T-helper 2 cell (primary cell): ENCODE data around the gene SELENOK.

Experiments used
- DNase-seq, 5 experiments: peaks; one replicate each; pipeline versions ENCODE4 v3.0.0 to v3.0.0-alpha.2; 2012 to 2022

SELENOK gene

GRCh38 chr3:53883008-53883407, 8.7 kb downstream of the SELENOK start:
- no peak for DNase-seq

DNA sequence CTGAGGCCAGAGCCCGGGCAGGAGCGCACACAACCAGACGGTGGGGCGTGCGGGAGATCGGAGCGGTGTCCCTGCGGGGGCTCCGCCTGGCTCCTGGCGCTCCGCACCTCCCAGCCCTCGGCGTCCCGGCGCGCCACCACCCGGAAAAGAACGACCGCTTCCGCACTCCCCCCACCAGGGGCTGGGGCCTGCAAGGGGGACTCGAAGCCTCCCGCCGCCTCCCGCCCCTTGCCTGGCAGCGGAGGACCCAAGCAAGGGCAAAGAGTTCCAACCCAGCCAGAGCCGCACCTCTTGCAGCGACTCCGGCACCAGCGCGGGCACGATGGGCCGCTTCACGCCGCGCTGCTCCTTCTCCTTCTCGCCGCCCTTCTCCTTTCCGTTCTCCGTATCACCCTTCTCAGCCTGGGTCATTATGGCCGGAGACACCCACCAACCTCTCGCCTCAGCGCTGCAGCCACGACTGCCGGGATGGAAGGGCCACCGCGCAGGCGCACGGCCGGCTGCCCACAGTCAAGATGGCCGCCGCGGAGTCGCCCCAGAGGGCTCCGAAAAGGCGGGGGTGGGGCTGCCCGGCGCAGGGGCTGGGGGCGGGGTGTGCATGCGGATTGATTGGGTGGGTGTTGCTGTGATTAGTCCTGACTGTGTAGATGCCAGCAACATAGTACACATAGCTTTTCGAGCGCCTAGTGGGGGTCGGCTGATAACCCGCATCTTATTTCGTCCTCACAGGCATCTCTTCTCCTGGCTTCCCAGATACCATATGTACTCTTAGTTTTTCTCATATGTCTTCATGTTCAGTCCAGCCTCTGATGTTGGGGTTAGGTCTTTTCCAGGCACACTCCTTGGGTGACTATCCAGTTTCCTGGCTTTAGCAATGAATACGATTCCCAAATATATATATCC, 9.7 kb downstream of the SELENOK start, which contains the start of gene ACTR8:
Gene ACTR8, minus strand, starts transcription at position 462 of the 903 bp plus-strand sequence. Its CDS starts 51 bp downstream, at position 411.
- DNase-seq, result peak; percentile 74 to 87 (median 79)

DNA sequence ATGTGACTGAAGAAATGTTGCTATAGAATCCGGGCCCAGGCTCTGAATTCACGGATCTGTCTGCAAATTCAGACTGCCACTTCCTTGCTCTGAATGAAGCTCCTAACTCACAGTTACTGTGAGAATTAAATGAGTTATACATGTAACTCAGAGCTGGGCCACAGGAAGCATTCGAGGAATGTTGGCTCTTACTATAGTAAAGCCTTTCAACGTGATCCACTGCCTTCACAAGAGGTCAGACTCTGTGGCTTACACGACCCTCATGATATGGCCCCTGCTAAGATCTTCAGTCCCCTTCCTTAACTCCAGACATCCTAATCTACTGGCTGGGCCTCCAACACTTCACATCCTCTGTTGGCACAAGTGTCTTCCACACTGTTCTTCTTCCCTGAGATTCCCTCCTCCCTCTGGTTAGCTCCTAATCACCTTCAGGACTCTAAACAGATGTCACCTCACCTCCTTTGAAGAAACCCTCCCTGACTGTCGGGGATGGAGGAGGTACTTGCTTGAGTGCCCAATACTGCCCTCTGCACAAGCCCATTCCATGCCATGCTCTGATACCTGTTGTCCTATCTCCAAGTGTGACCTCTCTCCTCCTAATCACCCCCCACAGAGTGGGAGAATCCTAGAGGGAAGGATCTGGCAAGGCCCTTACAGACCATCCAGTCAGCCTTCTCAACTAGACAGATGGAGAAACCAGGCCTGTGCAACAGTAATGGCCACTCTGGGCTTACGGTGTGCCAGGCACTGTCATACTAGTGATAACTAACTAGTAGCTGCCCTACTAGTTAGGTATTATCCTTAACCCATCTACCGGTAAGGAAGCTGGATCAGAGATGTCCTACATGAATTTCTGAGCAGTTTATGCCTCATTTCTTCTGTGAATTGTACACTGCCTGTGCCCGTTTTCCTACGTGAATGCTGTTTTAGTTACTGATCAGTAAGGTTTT, 11.0 kb downstream of the SELENOK start:
- DNase-seq, result no peak

- DNase-seq, result no peak
Observed at GRCh38 chr3:53865732-53866499, 25.7 kb downstream of the SELENOK start.

DNA sequence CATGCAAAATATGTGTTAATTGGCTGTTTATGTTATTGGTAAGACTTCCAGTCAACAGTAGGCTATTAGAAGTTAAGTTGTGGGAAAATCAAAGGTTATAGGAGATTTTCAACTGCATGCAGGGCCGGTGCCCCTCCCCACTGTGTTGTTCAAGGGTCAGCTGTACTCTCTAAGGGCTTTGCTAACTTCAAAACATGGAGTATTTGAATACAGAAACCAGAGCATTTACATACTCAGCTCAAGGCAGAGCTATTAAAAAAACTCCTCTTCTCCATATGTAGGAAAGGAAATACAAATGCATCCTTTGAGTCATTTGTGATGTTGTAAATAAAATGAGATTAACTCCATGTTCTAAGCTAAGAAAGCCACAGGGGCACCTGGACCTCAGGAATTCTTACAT, 28.5 kb downstream of the SELENOK start:
- DNase-seq, result no peak

DNA sequence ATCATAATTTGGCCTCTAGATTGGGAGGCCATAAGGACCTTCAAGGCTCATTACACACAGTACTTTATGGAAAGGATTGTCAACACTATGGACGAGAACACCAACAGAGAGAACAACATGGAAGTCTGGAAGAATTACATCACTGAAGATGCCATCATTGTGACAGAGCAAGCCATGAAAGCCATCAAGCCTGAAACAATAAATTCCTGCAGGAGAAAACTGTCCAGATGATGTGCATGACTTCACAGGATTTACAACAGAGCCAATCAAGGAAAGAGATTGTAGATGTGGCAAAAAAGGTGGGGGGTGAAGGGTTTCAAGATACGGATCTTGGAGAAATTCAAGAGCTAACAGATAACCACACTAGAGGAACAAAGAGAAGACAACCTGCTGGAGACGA, 29.4 kb downstream of the SELENOK start:
- DNase-seq, result no peak

DNA sequence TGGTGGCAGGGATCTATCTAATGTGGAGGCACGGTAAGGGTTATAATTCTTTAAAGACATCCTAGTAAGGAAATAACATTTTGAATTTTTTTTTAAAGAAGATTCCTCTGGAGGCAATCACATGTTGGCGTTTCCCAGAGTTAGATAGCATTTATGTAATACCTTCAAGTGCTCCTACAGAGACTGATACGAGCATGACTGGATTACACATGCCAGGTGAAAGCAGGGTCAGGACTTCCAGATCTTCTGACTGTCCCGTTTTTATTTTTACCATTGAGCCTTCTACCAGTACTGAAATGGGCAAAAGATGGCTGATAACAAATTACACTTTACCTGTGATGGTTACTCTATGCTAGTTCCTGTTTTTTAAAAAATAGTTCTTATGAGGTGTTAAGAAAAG, 31.5 kb downstream of the SELENOK start:
- DNase-seq, result no peak

GRCh38 chr3:53859178-53859577, 32.5 kb downstream of the SELENOK start:
- no peak for DNase-seq

- DNase-seq, result no peak
Observed at GRCh38 chr3:53858096-53858741, 33.4 kb downstream of the SELENOK start.

DNA sequence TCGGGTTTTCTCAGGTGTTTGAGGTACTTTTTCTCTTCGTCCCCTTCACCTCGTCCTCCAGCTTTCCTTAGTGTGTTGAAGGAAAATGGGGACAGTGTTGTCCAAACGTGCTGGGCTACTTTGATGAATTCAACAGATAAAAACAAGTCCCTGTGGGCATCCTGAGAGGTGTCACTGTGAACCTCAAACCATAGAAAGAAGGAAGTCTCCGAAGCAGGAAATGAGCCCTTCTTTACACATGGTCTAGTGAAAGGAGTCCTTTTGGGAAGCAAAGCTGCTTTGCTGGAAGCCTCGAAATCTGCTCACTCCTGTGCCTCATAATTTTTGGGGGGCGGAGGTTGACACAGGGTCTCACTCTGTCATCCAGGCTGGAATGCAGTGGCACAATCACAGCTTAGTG, 34.7 kb downstream of the SELENOK start:
- no peak for DNase-seq

GRCh38 chr3:53850895-53851294, 40.8 kb downstream of the SELENOK start:
- DNase-seq, result no peak

GRCh38 chr3:53849916-53850315, 41.7 kb downstream of the SELENOK start:
- DNase-seq, result no peak

- no peak for DNase-seq
Observed at GRCh38 chr3:53846851-53847155, 44.9 kb downstream of the SELENOK start.

- DNase-seq, result peak in 2 of 5 experiments; percentile 21 to 78
Observed at GRCh38 chr3:53846134-53846850, 45.4 kb downstream of the SELENOK start, which contains the start of the genes CHDH and IL17RB. Gene CHDH, minus strand, starts transcription at chr3:53846419. Its CDS starts 22,411 bp downstream, at chr3:53824008. Gene IL17RB, plus strand, starts transcription at chr3:53846568. Its CDS starts 21 bp downstream, at chr3:53846589.

DNA sequence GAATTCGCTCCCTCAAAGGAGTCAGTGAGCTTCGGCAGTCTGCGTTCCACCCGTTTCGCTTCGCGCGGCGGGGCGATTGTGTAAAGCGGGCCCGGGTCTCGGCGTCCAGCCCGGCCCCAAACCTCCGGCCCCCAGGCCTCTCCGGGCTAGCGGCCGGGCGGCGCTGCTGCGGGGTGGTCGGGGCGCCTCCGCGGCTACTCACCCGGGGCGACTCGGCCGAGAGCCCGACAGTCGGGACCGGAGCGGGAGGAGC, 45.9 kb downstream of the SELENOK start:
- no peak for DNase-seq

DNA sequence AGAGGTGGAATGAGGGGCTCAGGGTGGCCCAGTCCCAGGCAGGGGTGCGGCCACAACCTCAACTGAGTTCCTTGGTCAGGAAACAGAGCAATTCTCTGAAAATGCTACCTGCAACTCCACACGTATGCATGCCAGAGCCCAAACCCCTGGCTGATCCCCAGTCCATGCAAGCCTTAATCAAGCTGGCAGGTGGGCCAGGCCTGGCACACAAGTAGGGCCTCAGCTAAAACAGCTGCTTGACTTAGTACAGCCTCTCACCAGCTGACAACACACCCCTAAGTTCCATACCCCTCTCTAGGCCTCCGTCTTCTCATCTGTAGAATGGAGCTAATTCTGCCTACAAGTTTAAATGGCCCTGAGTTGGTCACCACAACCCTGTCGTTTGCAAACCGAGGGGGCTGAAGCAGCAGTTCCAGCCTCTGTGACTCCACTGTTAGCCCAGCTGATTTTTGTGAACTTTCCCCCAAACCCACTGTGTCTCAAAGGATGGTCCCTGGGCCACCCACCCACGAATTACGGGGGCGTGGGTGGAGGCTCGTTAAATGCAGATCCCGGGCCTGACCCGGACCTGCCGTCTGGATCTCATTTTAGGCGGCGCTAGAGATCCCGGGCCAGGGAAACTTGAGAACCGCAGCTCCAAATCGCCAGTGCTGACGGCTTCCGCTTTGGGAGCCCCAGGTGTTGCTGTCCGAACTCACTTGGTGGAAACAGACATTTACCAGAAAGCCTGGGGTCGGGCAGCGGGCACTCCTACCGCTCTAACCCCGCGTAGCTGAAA, 46.4 kb downstream of the SELENOK start:
- DNase-seq, result no peak

DNA sequence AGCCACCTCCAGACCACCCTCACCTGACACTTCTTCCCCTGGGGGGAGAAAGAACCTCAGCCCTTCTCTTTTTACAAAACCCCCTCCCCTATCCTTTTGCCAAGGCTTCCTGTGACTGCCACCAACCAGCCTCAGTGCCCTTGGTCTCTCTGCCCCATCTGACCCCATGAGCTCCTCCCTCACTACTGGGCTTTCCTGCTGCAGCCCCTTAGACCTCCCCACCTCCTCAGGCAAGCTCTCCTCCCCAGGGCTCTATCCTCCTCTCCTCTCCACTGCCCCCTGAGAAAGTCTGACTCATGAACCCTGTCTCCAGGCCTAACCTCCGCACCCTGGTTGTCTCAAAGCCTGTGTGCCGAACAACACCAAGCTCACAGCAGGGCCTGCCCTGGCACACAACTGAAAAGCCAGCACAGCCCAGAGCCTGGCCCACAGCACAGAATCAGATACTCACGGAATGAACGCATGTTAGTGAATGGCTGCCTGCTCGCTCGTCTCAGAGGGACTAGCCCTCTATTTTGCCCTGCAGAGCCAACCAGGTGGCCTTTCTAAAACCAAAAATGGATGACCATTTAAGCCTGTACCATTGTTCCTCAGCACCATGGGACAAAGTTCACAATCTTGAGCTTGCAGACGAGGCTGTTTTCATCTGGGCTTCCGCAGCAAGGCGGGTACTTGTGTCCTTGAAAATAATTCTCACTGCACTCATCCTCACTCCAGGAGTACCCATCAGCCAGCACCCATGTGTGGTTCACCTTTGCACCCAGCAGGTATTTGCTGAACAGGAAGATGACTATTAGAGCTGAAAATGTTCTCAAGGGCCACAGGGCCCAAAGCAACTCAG, 47.2 kb downstream of the SELENOK start:
- peak in 1 of 5 experiments; percentile 49 for DNase-seq

- no peak for DNase-seq
Observed at GRCh38 chr3:53843195-53844177, 48.2 kb downstream of the SELENOK start.
